ENCODE data around the gene ADD3.

Gene ADD3

DNA sequence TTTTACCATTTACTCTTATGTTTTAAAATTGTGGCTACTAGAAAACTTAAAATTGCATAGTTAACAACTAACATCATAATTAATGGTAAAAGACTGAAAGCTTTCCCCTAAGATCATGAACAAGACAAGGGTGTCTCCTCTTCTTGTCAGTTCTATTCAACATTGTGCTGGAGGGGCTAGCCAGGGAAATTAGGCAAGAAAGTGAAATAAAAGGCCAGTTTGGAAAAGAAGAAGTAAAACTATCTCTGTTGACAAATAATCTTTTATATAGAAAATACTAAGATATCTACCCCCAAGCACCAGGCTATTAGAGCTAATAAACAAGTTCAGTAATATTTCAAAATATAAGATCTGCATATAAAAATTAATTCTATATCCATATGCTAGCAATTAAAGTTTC is 152.7 kb downstream of the ADD3 start:
- DNase-seq: no peak

DNA sequence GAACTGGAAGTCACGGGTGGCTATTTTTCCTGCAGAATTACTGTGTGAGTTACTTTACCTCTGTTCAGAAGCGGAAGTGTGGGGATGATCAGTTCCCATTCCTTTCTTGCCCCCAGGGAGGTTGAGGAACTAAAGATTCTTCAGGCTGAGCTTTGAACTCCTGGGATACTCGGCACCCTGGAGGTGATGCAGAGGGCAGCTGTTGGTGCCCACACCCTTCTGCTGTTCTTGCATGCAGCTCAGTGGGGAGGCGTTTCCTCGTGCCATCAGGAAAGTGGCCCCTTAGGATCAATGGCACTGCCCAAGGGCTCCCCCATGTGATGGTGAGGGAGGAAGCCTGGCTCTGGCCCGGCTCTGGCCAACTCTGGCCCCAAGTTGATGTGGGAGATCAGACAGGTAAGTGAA is 155.0 kb downstream of the ADD3 start:
- no peak for DNase-seq

DNA sequence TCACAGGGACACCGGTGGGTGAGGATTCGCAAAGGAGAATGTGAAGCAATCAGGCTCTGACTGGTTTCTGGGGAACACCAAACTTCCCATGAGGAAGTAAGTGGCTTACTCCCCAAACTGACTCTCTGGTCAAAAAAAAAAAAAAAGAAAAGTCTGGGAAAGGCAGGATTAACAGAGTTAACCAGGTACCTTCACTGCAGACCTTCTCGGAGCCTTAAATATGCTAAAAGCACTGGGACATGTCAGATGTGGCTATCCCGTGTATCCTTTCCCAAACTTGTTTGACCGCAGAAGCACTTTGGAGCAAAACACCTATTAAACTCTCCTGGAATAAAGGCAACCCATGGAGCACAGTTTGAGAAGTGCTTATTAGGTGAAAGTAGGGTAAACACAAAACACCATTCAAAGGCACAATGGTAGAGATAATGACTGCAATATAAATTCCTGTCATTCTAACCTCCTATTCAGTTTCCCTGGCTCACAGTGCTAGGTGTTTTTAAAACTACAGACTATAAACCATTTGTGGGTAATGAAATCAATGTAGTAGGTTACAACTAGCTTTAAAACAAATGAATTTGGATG is 155.5 kb downstream of the ADD3 start:
- no peak for DNase-seq

DNA sequence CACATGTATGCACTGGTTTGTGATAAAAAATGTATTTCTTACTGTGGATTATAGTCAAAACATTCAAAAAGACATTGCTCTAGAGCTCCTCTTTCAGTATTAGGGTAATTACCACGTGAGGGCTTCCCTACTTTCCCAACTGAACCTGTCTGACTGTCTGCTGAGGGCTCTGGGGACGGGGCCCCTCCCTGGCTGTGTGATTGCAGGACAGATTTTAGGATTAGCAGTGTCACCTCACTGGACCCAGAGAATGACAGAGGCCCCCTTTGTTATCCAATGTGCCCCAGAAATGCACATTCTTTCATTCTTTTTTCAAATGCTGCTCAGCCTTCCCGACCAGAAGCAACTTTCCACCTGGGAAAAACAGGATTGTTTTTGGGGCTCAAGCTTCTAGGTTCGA is 156.1 kb downstream of the ADD3 start:
- DNase-seq: no peak

DNA sequence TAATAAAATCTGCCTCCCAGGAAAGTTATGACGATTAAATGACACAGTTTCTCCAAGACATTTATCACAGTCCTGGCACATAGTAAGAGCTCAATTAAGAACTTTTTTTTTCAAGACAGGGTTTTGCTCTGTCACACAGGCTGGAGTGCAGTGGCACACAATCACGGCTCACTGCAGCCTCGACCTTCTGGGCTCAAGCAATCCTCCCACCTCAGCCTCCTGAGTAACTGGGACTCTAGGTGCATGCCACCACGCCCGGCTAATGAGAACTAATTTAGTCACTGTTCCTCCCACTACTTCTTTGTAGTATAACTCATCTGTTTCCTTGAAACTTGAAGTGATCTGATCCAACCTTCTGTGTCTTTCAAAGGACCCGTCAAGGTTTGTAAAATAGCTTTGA is 157.5 kb downstream of the ADD3 start:
- DNase-seq: no peak

DNA sequence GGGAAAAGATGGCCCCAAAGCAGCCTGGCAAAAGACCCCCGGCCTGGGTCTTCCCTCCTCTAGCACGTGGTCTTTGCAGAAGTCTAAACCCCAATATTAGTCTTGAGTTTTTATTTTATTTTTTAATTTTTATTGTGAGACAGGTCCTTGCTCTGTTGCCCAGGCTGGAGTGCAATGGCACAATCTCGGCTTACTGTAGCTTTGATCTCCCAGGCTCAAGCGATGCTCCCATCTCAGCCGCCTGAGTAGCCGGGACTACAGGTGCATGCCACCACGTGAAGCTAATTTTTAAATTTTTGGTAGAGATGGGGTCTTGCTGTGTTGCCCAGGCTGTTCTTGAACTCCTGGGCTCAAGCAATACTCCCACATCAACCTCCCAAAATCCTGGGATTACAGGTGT is 159.4 kb downstream of the ADD3 start:
- DNase-seq: no peak

DNA sequence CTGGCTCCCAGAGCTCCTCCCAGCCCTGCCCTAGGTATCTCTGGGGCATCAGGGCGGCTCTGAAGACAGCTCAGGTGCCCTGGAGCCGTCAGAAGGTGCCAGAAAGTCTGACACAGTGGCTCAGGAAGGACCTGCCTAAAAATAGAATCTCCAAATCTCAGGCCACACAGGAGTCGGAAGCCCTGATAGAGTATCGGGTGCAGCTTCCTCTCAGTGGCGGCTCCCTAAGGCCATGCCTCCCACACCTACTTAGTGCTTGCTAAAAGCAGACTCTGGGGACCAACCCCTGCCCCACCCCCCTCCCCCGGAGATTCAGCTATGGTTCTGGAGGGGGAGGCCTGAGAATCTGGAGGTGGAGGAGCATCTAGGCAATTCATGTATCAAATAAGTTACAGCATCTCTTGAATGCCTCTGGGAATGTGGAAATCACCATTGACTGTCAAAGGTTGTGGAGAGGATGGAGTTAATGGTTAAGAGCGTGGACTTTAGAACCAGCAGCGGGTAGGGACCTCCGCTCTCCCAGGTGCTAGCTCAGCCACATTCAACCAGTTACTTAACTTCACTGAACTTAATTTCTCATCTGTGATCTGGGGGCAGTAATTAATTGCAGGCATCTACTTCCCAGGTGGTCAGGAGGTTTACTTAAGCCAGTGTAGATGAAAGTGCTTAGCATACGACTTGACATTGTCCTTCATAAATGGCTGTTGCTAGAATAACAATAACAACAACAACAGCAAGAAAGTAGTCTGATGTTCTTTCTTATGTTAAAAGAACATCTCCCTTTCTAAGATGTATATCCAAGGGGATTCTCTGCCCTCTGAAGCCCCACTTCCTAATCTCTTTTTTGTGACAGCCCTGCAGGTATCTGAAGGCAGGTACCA is 161.1 kb downstream of the ADD3 start:
- DNase-seq: no peak

DNA sequence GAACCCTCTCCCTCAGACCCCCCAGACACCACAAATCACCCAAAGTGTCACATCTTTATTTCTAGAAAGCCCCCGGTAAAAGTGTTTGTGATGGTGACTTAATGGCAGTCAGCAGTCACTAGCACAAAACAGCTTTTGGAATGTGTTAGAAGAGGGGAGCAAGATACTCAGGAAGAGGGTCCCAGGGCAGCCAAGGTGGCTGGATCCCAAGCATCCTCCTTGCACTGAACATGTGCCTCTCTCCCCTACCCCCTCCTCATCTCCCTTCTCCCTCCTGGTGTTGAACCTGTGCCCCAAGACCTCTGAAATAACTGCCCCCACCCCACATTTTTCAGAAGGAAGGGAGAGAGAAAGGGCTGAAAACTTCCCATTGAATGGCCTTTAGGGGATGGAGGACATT is 161.8 kb downstream of the ADD3 start:
- no peak for DNase-seq

DNA sequence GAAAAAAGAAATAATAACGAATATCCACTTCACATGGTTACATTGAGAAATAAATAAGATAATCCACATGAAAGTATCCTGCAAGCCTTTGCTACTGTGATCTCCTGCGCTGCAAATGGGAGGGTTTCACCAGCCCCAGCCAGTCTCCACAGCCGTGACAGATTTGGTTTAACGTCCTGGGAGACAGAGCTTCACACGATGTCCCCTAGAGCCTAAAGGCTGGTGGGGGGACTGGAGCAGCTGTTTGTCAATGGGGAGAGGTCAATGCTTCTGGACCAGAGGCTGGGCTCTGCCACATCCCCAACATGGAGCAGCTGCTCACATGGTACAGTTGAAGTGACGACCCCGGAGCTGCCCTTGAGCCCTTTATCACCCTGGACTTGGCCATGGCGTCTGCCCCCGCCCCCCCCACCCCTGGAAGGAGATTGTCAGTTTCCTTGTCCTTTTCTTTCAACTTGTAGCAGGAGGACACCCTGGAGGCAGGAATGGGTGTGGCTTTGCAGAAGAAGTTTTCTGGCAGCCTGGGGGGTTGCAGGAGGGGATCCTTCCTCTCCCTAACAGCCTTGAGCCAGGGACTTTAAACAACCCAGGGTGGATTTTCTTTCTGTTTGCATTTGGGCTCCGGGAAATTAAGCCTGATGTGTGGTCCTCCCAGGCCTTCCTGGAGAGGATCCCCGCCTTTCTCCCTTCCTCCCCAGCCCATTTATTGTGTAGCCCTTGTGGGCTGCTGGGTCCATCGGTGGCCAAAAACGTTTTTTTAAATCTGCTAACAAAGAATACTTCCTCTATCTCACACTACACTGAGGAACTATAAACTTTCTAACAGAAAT is 162.6 kb downstream of the ADD3 start:
- DNase-seq: no peak

DNA sequence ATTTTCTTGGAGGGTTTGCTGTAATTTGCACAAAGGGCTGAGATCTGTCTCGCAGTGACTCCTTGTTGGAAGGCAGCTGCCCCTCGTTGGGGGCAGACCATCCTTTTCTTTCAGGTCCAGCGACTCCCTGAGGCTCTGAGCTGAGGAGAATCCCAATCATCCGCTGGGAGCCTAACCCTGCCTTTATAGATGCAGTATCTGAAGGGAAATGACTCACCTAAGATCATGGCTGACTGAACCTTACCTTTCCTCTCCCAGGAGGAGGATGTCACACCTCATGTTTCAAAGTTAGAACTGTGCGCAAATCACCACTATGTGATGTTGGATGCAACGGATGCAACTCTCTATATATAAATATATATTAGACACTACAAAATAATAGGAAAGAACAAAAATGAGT is 163.2 kb downstream of the ADD3 start:
- no peak for DNase-seq

DNA sequence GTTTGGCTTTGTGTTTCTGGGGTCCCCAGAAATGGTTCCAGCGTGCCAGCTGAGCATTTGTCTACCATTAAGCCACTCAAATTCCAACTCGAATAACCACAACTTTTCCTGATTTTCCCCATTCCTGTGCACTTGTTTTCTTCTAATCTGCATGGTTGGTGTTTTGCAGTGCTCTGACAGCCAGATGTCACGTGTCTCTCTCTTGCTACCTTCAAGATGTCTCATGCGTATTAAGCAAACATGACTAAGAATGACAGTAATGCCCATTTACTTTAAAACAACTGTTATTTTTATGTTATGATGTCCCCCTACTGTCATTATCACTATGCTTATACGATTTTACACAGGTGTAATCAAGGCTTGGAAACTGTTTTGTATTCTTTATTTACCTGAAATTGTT is 164.4 kb downstream of the ADD3 start:
- no peak for DNase-seq

DNA sequence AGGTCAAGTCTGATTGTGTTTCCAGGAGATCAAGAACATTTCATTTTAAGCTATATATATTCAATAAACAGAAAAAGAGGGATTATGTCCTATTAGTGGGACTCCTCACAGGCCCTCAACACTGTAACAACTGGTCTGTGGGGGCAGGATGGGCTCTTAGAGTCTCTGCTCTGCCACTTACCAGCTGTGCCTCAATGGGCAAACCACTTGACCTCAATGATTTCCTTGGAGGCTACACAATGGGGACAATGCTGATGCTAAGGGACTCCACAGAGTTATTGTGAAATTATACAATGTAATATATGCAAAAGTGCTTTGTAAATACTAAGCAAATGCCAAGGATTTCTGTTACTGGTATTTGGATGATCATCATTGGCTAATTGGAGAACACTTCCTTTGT is 166.4 kb downstream of the ADD3 start:
- DNase-seq: no peak

DNA sequence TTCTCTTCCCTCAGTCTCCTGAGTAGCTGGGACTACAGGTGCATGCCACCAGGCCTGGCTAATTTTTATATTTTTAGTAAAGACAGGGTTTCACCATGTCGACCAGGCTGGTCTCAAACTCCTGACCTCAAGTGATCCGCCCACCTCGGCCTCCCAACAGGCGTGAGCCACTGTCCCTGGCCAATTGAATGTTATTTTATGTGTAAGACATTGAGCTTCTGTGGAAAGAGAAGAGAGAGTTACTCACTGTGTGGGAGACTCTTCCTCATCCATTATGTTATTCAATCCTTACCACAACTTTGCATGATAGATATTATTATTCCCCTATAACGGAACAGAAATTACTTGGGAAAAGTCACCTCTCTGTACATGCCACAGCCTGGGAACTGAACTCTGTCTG is 167.0 kb downstream of the ADD3 start:
- no peak for DNase-seq

DNA sequence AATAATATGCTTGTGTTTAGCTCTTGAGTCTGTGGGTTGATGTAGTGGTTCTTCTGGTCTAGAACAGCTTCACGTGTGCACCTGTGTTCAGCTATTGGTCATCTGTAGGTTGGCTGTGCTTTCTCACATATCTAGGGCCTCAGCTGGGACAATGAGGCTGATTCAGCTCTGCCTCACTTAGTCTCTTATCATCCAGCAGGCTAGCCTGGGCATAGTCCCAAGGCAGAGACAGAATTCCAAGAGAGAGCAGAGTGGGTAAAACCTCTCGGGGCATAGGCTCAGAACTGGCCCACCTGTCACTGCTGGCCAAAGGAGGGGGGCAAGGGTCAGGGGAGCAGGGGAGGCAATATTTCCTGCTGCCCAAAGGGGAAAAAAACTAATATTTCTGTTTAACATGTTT is 167.6 kb downstream of the ADD3 start:
- no peak for DNase-seq

DNA sequence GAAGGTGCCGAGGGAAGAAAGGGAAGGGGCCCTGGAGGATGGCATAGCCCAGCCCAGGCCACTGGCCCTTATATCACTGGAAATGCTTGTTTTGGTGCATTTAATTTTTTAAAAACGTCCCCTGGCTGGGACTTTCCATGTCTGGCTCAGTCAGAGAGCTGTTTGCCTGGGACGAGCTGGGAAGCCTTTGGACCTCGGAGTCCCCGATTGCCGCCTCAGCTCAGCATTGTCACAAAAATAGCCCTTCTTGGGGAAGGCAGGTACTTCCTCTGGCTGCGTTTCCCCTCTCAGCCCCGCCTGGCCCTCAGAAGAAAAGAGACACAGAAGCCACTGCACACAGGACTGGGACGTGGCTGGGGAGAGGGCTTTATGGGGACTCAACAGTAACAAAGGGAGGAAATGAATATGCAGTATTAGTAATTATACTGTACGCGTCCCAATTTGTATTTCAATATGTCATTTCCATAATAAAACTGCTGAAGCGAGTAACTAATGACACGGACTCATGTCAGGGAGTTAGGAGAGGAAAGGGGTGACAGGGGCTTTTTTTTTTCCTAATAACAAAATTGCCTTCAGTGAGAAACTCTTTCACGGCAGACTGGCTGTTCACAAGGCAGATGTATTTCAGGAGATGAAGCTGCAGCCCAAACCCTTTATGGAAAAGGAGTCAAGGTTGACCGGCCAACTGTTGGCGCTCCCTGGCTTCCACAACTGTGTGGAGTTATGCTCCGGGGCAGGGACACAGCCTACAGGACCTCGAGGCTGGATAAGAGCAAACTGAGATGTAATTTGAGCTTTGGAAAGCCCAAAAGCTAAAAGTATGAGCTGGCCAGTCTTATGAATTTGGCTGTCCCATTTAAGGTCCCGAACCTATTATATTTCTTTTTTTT is 168.6 kb downstream of the ADD3 start:
- DNase-seq: no peak

DNA sequence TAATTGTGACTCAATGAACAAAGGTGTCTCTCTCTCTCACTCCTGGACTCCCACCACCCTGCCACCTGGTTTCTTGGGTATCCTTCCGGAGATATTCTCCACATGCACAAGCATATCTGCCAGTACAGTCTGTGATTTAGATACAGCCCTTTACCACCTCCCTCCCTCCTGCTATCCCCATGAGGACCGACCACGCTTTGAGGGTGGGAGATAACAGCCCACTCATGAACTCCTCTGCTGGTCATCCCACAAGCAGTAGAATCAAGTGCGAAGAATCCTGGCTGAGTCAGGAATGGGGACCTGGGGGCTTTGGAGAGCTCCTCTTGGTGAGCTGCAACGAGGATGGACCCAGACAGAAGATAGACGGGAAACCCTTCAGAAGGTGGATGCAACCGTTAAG is 171.4 kb downstream of the ADD3 start:
- no peak for DNase-seq

DNA sequence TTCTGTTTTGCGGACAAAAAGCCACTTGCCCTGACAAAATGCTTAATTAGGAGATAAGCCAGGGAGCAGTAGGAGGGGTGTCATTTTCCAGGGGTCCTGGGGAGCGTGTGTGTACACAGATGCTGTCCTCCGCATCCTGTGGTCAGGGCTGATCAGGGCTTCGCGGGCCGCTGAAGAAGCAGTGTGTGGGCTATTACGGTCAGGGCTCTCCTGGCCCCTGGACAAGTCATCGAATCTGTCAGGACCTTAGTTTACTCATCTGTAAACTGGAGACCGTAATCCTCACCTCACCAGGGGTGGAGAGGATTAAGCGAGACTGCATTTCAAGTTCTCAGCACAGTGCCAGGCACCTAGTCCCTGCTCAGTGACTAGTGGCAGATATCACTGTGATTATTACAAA is 173.7 kb downstream of the ADD3 start:
- DNase-seq: no peak

DNA sequence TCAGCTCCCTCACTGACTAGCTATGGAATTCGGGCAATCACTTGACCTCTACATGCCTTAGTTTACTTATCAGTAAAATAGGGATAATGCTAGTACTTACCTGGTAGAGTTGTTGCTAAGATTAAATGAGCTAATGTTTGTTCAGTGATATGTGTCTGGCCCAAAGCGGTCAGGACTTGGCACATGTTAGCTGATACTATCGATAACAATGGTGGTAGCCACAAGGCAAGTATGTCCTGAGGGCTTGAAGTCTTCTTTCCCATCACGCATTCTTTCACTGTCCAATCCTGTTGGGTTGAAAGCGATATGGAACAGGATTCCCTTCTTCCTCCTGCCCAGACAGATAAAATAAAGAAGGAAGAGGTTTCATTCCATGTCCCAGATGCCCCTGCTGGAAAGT is 174.1 kb downstream of the ADD3 start:
- DNase-seq: no peak

DNA sequence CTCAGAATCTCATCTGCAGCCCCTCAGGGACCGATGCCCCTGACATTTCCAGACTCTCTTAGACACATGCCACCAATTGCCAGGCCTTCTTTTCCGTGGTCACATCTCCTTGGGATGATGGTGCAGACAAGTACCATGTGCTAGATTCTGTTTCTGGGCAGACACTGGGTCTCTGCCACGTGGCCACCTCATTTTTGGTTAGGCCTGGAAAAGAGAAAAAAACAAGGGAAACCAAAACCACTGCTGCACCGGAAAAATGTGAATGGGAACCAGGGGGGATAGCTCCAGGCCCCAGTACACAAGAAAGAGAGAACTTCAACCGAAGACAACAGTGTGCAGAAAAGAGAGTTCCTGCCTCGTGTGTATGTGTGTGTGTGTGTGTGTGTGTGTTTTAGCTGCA is 176.6 kb downstream of the ADD3 start:
- DNase-seq: no peak

Measured in DMS 273 treated with DMSO at 0.1 percent for 48 hours (cell line).